ENCODE results near the gene AACS. TPM values are rescaled to one million over a fixed set of nuclear protein-coding genes. Genes with fewer than 3 reads are reported as not detected.

Gene AACS
- total and polyA plus RNA-seq, 2 of the 4 experiments (the other 2 are of a cell fraction), result 22.0 to 24.9 TPM

- in situ Hi-C loops (cut with MboI; ENCODE audit: low sequenced_read_pairs), result no loop called here
- POLR2A ChIA-PET (ENCODE audit: unreplicated experiment), result no interaction called here
These were observed 87.2 kb downstream of the AACS start for GRCh38 chr12:125152463-125152862.

More at GRCh38 chr12:125152463-125152862, 87.2 kb downstream of the AACS start:
- Histone ChIP-seq H3K4ac (ENCODE audit: low read depth, low read length) (no peak overlapping the region), H3K4me3 (ENCODE audit: insufficient read depth, low read depth, low read length) (no peak overlapping the region), H3K23ac (ENCODE audit: low read depth, low read length) (no peak overlapping the region), H3K9me1 (ENCODE audit: insufficient read depth, low read length) (no peaks in the 10 kb centered on the region), H3K36me3 (ENCODE audit: control insufficient read depth, insufficient read depth, low read length) (no peaks in the 10 kb centered on the region), H2BK15ac (ENCODE audit: low read depth, low read length) (no peak overlapping the region), H3K79me1 (ENCODE audit: low read depth in 1 of 2, low read length in 2 of 2) (no peaks in the 10 kb centered on the region), H3K27me3 (ENCODE audit: control insufficient read depth, insufficient read depth, low read length) (peaks cover under 1% of the 10 kb centered on the region; the same call in 1 of the 2 replicates), H3K56ac (ENCODE audit: extremely low read depth, insufficient read depth, low read length) (no peak overlapping the region), H4K8ac (ENCODE audit: low read depth in 2 of 2, low read length in 2 of 2) (no peak overlapping the region), H4K91ac (ENCODE audit: insufficient read depth, low read depth, low read length) (no peak overlapping the region), H2AK5ac (ENCODE audit: low read depth, low read length) (no peak overlapping the region), H2AFZ (replicated peaks; ENCODE audit: low read length, poor library complexity) (no peak overlapping the region), H3K14ac (replicated peaks; ENCODE audit: low read depth, low read length) (no peak overlapping the region), H4K20me1 (ENCODE audit: insufficient read depth, low read length) (no peaks in the 10 kb centered on the region), H3K18ac (ENCODE audit: low read depth, low read length) (no peak overlapping the region), H2BK20ac (ENCODE audit: low read depth, low read length) (no peak overlapping the region), H4K5ac (ENCODE audit: low read depth, low read length) (no peak overlapping the region), H3K4me2 (ENCODE audit: low read depth, low read length) (no peak overlapping the region), H3K27ac (ENCODE audit: insufficient read depth, low read length) (no peak overlapping the region), H2AK9ac (replicated peaks; ENCODE audit: low read depth, low read length, poor library complexity) (no peak overlapping the region), H2BK120ac (ENCODE audit: low read depth, low read length) (no peak overlapping the region), H3K9ac (ENCODE audit: low read depth, low read length) (no peak overlapping the region), H3K4me1 (ENCODE audit: control insufficient read depth, insufficient read depth, low read length) (no peaks in the 10 kb centered on the region), H3K9me3 (ENCODE audit: control insufficient read depth, insufficient read depth, low read length) (no peaks in the 10 kb centered on the region), H2BK5ac (ENCODE audit: low read depth, low read length, poor library complexity, severe bottlenecking) (no peak overlapping the region)
- no TSS peak for BruUV-seq (replicated peaks)
- DNase-seq (no peak), ATAC-seq (ENCODE audit: low read depth) (no peak)
- CTCF ChIA-PET, result no interaction called here
- dilution Hi-C loops (cut with HindIII; ENCODE audit: low sequenced_read_pairs, unreplicated experiment) (no loop called here), intact Hi-C loops (cut with micrococcal nuclease) (no loop called here)
- 41% methylated on average over 2 of the region's 7 CpGs; no CpG with 5 or more reads in 1 of the 2 experiments for WGBS, 2 experiments (ENCODE audit: extremely low coverage in 2 of 2, insufficient read length in 1 of 2)
- no peak for TF ChIP-seq MAZ (IDR thresholded peaks at IDR 0.05; ENCODE audit: borderline replicate concordance, low read depth, low read length)
- TF ChIP-seq NFE2L2 (IDR thresholded peaks at IDR 0.05; ENCODE audit: low read depth, low read length), result no peak
- TF ChIP-seq CHD1 (IDR thresholded peaks at IDR 0.05; ENCODE audit: low read depth, low read length), result no peak
- no peak for TF ChIP-seq ELK1 (IDR thresholded peaks at IDR 0.05; ENCODE audit: borderline replicate concordance, low read depth, low read length)
- no peak for TF ChIP-seq MAFK (IDR thresholded peaks at IDR 0.05; ENCODE audit: low read depth, low read length)
